Nephron progenitor cell (in vitro differentiated cells): ENCODE data around the gene ACBD6.
A peak's percentile ranks its signal among the peaks of the same experiment; 100 is the strongest.

Experiments used
- DNase-seq: peaks from one replicate; pipeline ENCODE4 v3.0.0; 2021
- H3K27ac Mint-ChIP-seq: 2 replicates; pipeline ENCODE4 v1.8.0; 2021; ENCODE audit warnings: mild to moderate bottlenecking, moderate library complexity, mixed read lengths
- H3K27me3 Mint-ChIP-seq: 2 replicates; pipeline ENCODE4 v1.8.0; 2021; ENCODE audit warnings: mild to moderate bottlenecking, low read depth, mixed read lengths; ENCODE audit not compliant: poor library complexity
- H3K36me3 Mint-ChIP-seq: 2 replicates; pipeline ENCODE4 v1.8.0; 2021; ENCODE audit warnings: low read depth, mixed read lengths
- H3K4me1 Mint-ChIP-seq: 2 replicates; pipeline ENCODE4 v1.8.0; 2021; ENCODE audit warnings: mixed read lengths
- H3K4me3 Mint-ChIP-seq: 2 replicates; pipeline ENCODE4 v1.8.0; 2021; ENCODE audit warnings: mild to moderate bottlenecking, moderate library complexity, mixed read lengths
- H3K9me3 Mint-ChIP-seq: 2 replicates; pipeline ENCODE4 v1.8.0; 2021; ENCODE audit warnings: mild to moderate bottlenecking, moderate library complexity, mixed read lengths
- CTCF ChIP-seq: fragments of 200-600 bp; sonication (generic); IDR thresholded peaks from 2 replicates; pipeline ENCODE4 v1.5.0; 2021; ENCODE audit warnings: antibody characterized with exemption

The ACBD6 gene

GRCh38 chr1:180536821-180537372 is 34.5 kb upstream of the ACBD6 start:
- TF ChIP-seq CTCF, result no peak
- DNase-seq, result no peak
- H3K4me1 Mint-ChIP-seq, result peaks cover 26% of the 10 kb centered on the region
- H3K4me3 Mint-ChIP-seq, result no peak overlapping the region
- no peaks in the 10 kb centered on the region for H3K36me3 Mint-ChIP-seq
- peaks cover 10% of the 10 kb centered on the region for H3K27me3 Mint-ChIP-seq
- no peaks in the 10 kb centered on the region for H3K9me3 Mint-ChIP-seq
- H3K27ac Mint-ChIP-seq, result no peak overlapping the region

GRCh38 chr1:180535418-180535999 is 33.1 kb upstream of the ACBD6 start:
- H3K36me3 Mint-ChIP-seq, result no peaks in the 10 kb centered on the region
- peaks cover 10% of the 10 kb centered on the region for H3K27me3 Mint-ChIP-seq
- peaks cover 12% of the 10 kb centered on the region for H3K4me1 Mint-ChIP-seq
- no peak for DNase-seq
- no peak overlapping the region for H3K27ac Mint-ChIP-seq
- H3K9me3 Mint-ChIP-seq, result no peaks in the 10 kb centered on the region
- TF ChIP-seq CTCF, result no peak
- H3K4me3 Mint-ChIP-seq, result no peak overlapping the region

GRCh38 chr1:180534214-180534613 is 31.8 kb upstream of the ACBD6 start:
- H3K4me1 Mint-ChIP-seq, result peaks cover 12% of the 10 kb centered on the region
- H3K9me3 Mint-ChIP-seq, result no peaks in the 10 kb centered on the region
- no peak for DNase-seq
- no peak overlapping the region for H3K4me3 Mint-ChIP-seq
- peaks cover 7% of the 10 kb centered on the region for H3K27me3 Mint-ChIP-seq
- H3K27ac Mint-ChIP-seq, result no peak overlapping the region
- no peaks in the 10 kb centered on the region for H3K36me3 Mint-ChIP-seq
- no peak for TF ChIP-seq CTCF

- Mint-ChIP-seq H3K27ac (no peak overlapping the region), H3K4me1 (peaks cover 12% of the 10 kb centered on the region), H3K27me3 (peaks cover 7% of the 10 kb centered on the region), H3K4me3 (no peak overlapping the region), H3K36me3 (no peaks in the 10 kb centered on the region), H3K9me3 (no peaks in the 10 kb centered on the region)
- DNase-seq, result peak; percentile 80
- TF ChIP-seq CTCF, result peak; percentile 92
Observed at GRCh38 chr1:180533266-180533987, 31.1 kb upstream of the ACBD6 start.

- DNase-seq, result no peak
- Mint-ChIP-seq H3K9me3 (no peaks in the 10 kb centered on the region), H3K27ac (no peak overlapping the region), H3K36me3 (no peaks in the 10 kb centered on the region), H3K27me3 (peaks cover 7% of the 10 kb centered on the region), H3K4me3 (no peak overlapping the region), H3K4me1 (peaks cover 12% of the 10 kb centered on the region)
- no peak for TF ChIP-seq CTCF
Observed at GRCh38 chr1:180532854-180533253, 30.5 kb upstream of the ACBD6 start.
